NOMO-1 treated with DMSO at 0.1 percent for 48 hours (cell line): ENCODE data around the gene RAB31.
A peak's percentile ranks its signal among the peaks of the same experiment; 100 is the strongest.

Experiments used
- DNase-seq: peaks from one replicate; lab custom pipeline; 2025; ENCODE audit not compliant: unreplicated experiment; lab: John Stamatoyannopoulos, UW

RAB31 gene

GRCh38 chr18:9691235-9691634 is 16.9 kb upstream of the RAB31 start:
- DNase-seq = no peak

GRCh38 chr18:9694174-9694573 is 13.9 kb upstream of the RAB31 start:
- no peak for DNase-seq

- DNase-seq = no peak
Measured at GRCh38 chr18:9694952-9695495, 13.1 kb upstream of the RAB31 start.

GRCh38 chr18:9695605-9696004 is 12.5 kb upstream of the RAB31 start:
- no peak for DNase-seq

GRCh38 chr18:9696112-9696511 is 12.0 kb upstream of the RAB31 start:
- peak; percentile 9 for DNase-seq

GRCh38 chr18:9696701-9697100 is 11.4 kb upstream of the RAB31 start:
- DNase-seq = no peak

- no peak for DNase-seq
Measured at GRCh38 chr18:9697121-9697520, 11.0 kb upstream of the RAB31 start.

GRCh38 chr18:9698497-9698896 is 9.6 kb upstream of the RAB31 start:
- DNase-seq = no peak

GRCh38 chr18:9700261-9700796 is 7.8 kb upstream of the RAB31 start:
- DNase-seq = peak; percentile 41

GRCh38 chr18:9701609-9702349 is 6.3 kb upstream of the RAB31 start:
- DNase-seq = peak; percentile 30

- no peak for DNase-seq
Measured at GRCh38 chr18:9704233-9705118, 3.6 kb upstream of the RAB31 start.

GRCh38 chr18:9705183-9705829 is 2.8 kb upstream of the RAB31 start:
- peak; percentile 14 for DNase-seq

GRCh38 chr18:9706081-9706935 is 1.8 kb upstream of the RAB31 start:
- no peak for DNase-seq

- no peak for DNase-seq
Measured at GRCh38 chr18:9707381-9708056, 582 bp upstream of the RAB31 start.

GRCh38 chr18:9708434-9709303 is 568 bp downstream of the RAB31 start:
- DNase-seq = no peak

GRCh38 chr18:9709304-9709877 is 1.3 kb downstream of the RAB31 start:
- DNase-seq = peak; percentile 72

GRCh38 chr18:9710037-9710436 is 1.9 kb downstream of the RAB31 start:
- DNase-seq = no peak

- DNase-seq = peak; percentile 93
Measured at GRCh38 chr18:9711361-9712129, 3.4 kb downstream of the RAB31 start.
